ENCODE results near the gene RGS16. TPM values are rescaled to one million over a fixed set of nuclear protein-coding genes. Genes with fewer than 3 reads are reported as not detected.

Gene RGS16
- polyA plus RNA-seq, 6 donors from 2014 or later, result 0.52 to 8.9 (median 1.8) TPM

- DNase-seq (no peak), ATAC-seq (ENCODE audit: low read depth in 2 of 2) (no peak)
- H3K36me3 Mint-ChIP-seq, result no peaks in the 10 kb centered on the region
- H3K4me1 Mint-ChIP-seq, result peaks cover 32 to 44% (median 33%) of the 10 kb centered on the region in 3 donors
- H3K27ac Mint-ChIP-seq, result peak overlapping the region in 1 of 6 donors; percentile 18
- H3K4me3 Mint-ChIP-seq, result no peak overlapping the region
- no peaks in the 10 kb centered on the region for H3K9me3 Mint-ChIP-seq
- no peaks in the 10 kb centered on the region for H3K27me3 Mint-ChIP-seq
Observed at GRCh38 chr1:182626527-182626926, 22.3 kb upstream of the RGS16 start.

GRCh38 chr1:182625719-182626504 is 21.7 kb upstream of the RGS16 start:
- peak overlapping the region in 2 of 6 donors; percentile 22 to 58 for H3K27ac Mint-ChIP-seq
- no peaks in the 10 kb centered on the region for H3K27me3 Mint-ChIP-seq
- H3K4me3 Mint-ChIP-seq, result no peak overlapping the region
- no peak for ATAC-seq (ENCODE audit: low read depth in 2 of 2)
- no peak for DNase-seq
- peaks cover 0 to 2% of the 10 kb centered on the region in 2 donors for H3K36me3 Mint-ChIP-seq
- H3K4me1 Mint-ChIP-seq, result peaks cover 32 to 41% (median 33%) of the 10 kb centered on the region in 3 donors
- peaks cover 0 to 4% (median 3%) of the 10 kb centered on the region in 7 donors for H3K9me3 Mint-ChIP-seq

DNA sequence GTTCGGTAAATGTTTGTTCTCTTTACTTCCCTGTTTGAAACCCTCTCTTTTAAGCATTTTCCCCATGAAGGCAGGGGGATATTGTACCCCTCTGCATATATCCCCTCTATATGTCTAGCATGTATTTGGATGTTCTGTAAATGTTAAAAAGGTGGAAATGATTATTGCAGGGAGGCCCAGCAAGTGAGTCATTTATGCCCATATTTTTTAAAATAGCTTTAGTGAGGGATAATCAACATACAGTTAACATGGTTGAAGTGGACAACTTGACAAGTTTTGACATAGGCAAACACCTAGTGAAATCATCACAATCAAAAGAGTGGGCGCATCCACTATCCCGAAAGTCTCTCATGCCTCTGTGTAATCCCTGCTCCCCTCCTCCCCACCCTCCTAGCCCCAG is 20.8 kb upstream of the RGS16 start:
- Mint-ChIP-seq H3K4me1 (peaks cover 28 to 33% (median 32%) of the 10 kb centered on the region in 3 donors), H3K4me3 (no peak overlapping the region), H3K27ac (no peak overlapping the region), H3K27me3 (no peaks in the 10 kb centered on the region), H3K9me3 (peaks cover 2 to 9% (median 8%) of the 10 kb centered on the region in 7 donors), H3K36me3 (peaks cover 0 to 8% of the 10 kb centered on the region in 2 donors)
- ATAC-seq (ENCODE audit: low read depth in 2 of 2) (no peak), DNase-seq (no peak)

- no peak for ATAC-seq (ENCODE audit: low read depth in 2 of 2)
- no peaks in the 10 kb centered on the region for H3K27me3 Mint-ChIP-seq
- H3K9me3 Mint-ChIP-seq, result peaks cover 2 to 9% (median 8%) of the 10 kb centered on the region in 7 donors
- H3K36me3 Mint-ChIP-seq, result peaks cover 0 to 8% of the 10 kb centered on the region in 2 donors
- H3K27ac Mint-ChIP-seq, result peak overlapping the region in 2 of 6 donors; percentile 16 to 73
- no peak overlapping the region for H3K4me3 Mint-ChIP-seq
- DNase-seq, result no peak
- peaks cover 24 to 28% (median 27%) of the 10 kb centered on the region in 3 donors for H3K4me1 Mint-ChIP-seq
Observed at GRCh38 chr1:182624577-182624976, 20.4 kb upstream of the RGS16 start.

DNA sequence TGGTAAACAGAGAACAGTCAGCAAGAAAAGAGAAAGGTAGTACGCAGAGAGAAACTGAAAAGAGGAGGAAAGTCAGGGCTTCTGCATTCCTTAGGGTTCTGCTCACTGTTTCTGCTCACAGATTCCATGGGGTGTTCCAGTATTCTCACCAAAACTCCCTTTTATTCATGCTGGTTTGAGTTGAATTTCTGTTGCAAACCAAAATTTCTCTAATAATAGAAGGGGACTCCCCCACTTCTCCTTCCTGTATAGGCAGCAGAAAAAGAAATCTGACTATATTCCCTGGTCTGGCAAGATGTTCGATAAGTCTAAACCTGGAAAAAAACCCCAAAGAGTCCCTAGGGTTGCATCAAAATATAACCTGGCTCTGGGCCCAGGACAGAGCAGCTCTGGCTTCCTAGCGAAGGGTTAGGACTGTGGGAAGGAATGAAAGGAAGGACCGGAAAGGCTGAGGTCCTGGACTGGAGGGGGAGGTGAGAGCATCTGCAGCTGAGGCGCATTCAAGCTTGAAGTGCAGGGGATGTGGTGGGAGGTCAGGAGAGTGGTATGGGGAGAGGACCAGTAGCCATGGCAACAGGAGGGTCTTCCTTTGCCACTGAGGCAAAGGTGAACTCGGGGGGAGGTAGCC is 18.8 kb upstream of the RGS16 start:
- Mint-ChIP-seq H3K27me3 (peaks cover 0 to 11% (median 0%) of the 10 kb centered on the region in 3 donors), H3K9me3 (peaks cover 2 to 13% (median 8%) of the 10 kb centered on the region in 7 donors), H3K4me3 (peak overlapping the region in 6 of 8 donors; percentile 13 to 69 (median 59)), H3K36me3 (peaks cover 0 to 8% of the 10 kb centered on the region in 2 donors), H3K4me1 (peaks cover 16 to 22% (median 22%) of the 10 kb centered on the region in 3 donors), H3K27ac (peak overlapping the region in 5 of 6 donors; percentile 33 to 75 (median 53))
- no peak for DNase-seq
- ATAC-seq (ENCODE audit: low read depth in 2 of 2), result peak; percentile 18 to 40

DNA sequence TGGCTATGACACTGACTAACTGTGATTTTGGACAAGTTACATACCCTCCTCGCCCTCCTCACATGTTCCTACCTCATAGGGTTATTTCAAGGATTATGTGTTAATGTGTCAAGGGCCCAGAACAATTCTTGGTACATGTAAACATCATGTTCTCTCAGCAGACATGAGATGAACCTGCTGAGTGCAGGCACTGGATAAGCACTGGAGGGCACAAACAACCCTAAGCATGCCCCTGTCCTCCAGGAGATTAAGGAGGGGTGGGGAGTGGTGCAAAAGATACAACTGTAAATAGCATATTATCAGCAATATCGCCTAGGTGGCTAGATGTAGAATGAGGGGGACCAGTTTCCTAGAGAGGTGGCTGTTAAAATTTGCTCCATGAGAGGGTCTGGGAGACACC is 17.7 kb upstream of the RGS16 start:
- H3K36me3 Mint-ChIP-seq, result peaks cover 0 to 8% of the 10 kb centered on the region in 2 donors
- peaks cover 2 to 13% (median 8%) of the 10 kb centered on the region in 7 donors for H3K9me3 Mint-ChIP-seq
- no peak for ATAC-seq (ENCODE audit: low read depth in 2 of 2)
- no peak overlapping the region for H3K27ac Mint-ChIP-seq
- H3K4me1 Mint-ChIP-seq, result peaks cover 16 to 24% (median 23%) of the 10 kb centered on the region in 3 donors
- DNase-seq, result no peak
- peak overlapping the region in 1 of 8 donors; percentile 18 for H3K4me3 Mint-ChIP-seq
- H3K27me3 Mint-ChIP-seq, result peaks cover 0 to 11% (median 0%) of the 10 kb centered on the region in 3 donors

- Mint-ChIP-seq H3K9me3 (peaks cover 2 to 13% (median 8%) of the 10 kb centered on the region in 7 donors), H3K4me1 (peaks cover 19 to 31% (median 29%) of the 10 kb centered on the region in 3 donors), H3K36me3 (peaks cover 0 to 8% of the 10 kb centered on the region in 2 donors), H3K4me3 (peak overlapping the region in 1 of 8 donors; percentile 56), H3K27ac (no peak overlapping the region), H3K27me3 (peaks cover 0 to 11% (median 0%) of the 10 kb centered on the region in 3 donors)
- DNase-seq, result no peak
- no peak for ATAC-seq (ENCODE audit: low read depth in 2 of 2)
Observed at GRCh38 chr1:182620924-182621585, 16.9 kb upstream of the RGS16 start.

DNA sequence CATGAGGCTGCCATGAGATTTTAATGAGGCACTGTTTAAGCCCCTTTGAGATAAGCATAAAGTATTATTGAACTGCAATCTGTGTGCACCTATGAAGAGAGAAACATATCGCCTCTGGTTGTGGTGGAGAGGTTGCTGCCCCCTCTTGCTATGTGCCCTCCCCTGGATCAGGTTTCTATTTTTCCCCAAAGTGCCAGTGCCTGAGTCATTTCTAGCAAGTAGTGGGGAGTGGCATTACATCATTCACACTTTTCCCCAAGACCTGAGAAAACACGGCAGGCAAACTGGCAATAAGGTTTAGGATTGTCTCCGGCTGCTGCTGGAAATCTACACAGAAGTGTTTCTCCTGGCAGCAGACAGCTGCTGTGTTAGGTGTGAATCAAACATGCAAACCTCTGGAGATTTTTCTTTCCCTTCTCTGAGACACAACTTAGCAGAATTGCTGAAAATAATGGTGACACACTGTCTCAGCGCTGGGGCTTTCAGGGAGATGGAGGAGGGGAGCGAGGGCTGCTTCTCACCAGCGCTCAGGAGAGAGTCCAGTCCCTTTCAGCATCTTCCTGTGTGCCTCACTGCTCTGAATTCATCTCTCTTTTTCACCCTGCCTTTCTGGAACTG is 13.7 kb upstream of the RGS16 start:
- Mint-ChIP-seq H3K27me3 (peaks cover 9 to 36% (median 12%) of the 10 kb centered on the region in 3 donors), H3K9me3 (peaks cover 2 to 13% (median 8%) of the 10 kb centered on the region in 7 donors), H3K36me3 (peaks cover 0 to 8% of the 10 kb centered on the region in 2 donors), H3K4me1 (peaks cover 20 to 42% (median 26%) of the 10 kb centered on the region in 3 donors), H3K27ac (peak overlapping the region in 1 of 6 donors; percentile 90), H3K4me3 (peak overlapping the region in 1 of 8 donors; percentile 91)
- no peak for DNase-seq
- no peak for ATAC-seq (ENCODE audit: low read depth in 2 of 2)

DNA sequence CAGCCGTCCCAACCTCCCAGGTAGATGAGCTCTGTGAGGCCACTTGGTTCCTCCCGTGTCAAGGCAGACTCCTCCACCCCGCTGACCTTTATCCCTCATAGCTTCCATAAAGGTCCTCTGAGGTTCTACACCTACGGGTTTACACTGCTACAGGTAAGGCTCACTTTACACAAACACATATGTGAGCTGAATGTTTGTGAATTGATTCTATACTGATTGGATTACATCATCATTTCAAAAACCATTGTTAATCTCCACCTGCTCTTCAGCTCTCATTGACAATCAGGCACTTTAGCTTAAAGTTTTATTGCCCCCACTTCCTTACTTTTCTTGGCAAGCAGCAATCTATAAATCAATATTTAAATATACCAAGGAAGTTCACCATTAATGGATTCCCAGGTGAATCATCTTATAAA is 12.8 kb upstream of the RGS16 start:
- Mint-ChIP-seq H3K27me3 (peaks cover 17 to 44% (median 20%) of the 10 kb centered on the region in 3 donors), H3K9me3 (peaks cover 2 to 13% (median 8%) of the 10 kb centered on the region in 7 donors), H3K4me1 (peaks cover 16 to 35% (median 23%) of the 10 kb centered on the region in 3 donors), H3K27ac (peak overlapping the region in 5 of 6 donors; percentile 80 to 90 (median 86)), H3K36me3 (peaks cover 0 to 8% of the 10 kb centered on the region in 2 donors), H3K4me3 (peak overlapping the region in 5 of 8 donors; percentile 4 to 91 (median 84))
- ATAC-seq (ENCODE audit: low read depth in 2 of 2) (no peak), DNase-seq (no peak)

GRCh38 chr1:182616130-182617013 is 12.2 kb upstream of the RGS16 start:
- peaks cover 0 to 8% of the 10 kb centered on the region in 2 donors for H3K36me3 Mint-ChIP-seq
- peak overlapping the region; percentile 25 to 92 (median 90) for H3K27ac Mint-ChIP-seq
- peaks cover 18 to 51% (median 26%) of the 10 kb centered on the region in 3 donors for H3K27me3 Mint-ChIP-seq
- H3K9me3 Mint-ChIP-seq, result peaks cover 2 to 13% (median 8%) of the 10 kb centered on the region in 7 donors
- peak overlapping the region; percentile 84 to 94 (median 90) for H3K4me3 Mint-ChIP-seq
- peak; percentile 77 to 79 for ATAC-seq (ENCODE audit: low read depth in 2 of 2)
- peaks cover 16 to 30% (median 23%) of the 10 kb centered on the region in 3 donors for H3K4me1 Mint-ChIP-seq
- peak; percentile 83 for DNase-seq

- H3K27me3 Mint-ChIP-seq, result peaks cover 18 to 57% (median 34%) of the 10 kb centered on the region in 3 donors
- DNase-seq (no peak), ATAC-seq (ENCODE audit: low read depth in 2 of 2) (peak; percentile 17 to 19)
- H3K4me3 Mint-ChIP-seq, result peak overlapping the region; percentile 84 to 94 (median 90)
- peaks cover 0 to 4% of the 10 kb centered on the region in 2 donors for H3K36me3 Mint-ChIP-seq
- H3K4me1 Mint-ChIP-seq, result peaks cover 16 to 30% (median 20%) of the 10 kb centered on the region in 3 donors
- peaks cover 0 to 7% (median 2%) of the 10 kb centered on the region in 7 donors for H3K9me3 Mint-ChIP-seq
- peak overlapping the region; percentile 86 to 92 (median 90) for H3K27ac Mint-ChIP-seq
Observed at GRCh38 chr1:182615468-182616129, 11.4 kb upstream of the RGS16 start.

All from naive B cell (primary cell).